Transverse colon (tissue), 4 donors: ENCODE data around the gene ATP13A4. TPM values are rescaled to one million over a fixed set of nuclear protein-coding genes. Genes with fewer than 3 reads are reported as not detected.
A peak's percentile ranks its signal among the peaks of the same experiment; 100 is the strongest.

Experiments
- DNase-seq: peaks from one replicate; pipeline ENCODE4 v3.0.0-alpha.2; 2019
- H3K27ac ChIP-seq, 4 donors: fragments of 200-600 bp; sonication (generic); 2 replicates each; pipeline ENCODE4 v1.5.1; 2016 to 2018; ENCODE audit warnings: inconsistent platforms in 4 of 4
- H3K27me3 ChIP-seq: fragments of 200-600 bp; sonication (generic); 2 replicates; pipeline ENCODE4 v1.5.1; 2017; ENCODE audit warnings: inconsistent platforms
- H3K36me3 ChIP-seq, 4 donors: fragments of 200-600 bp; sonication (generic); 2 replicates each; pipeline ENCODE4 v1.5.1; 2017 to 2019; ENCODE audit warnings: inconsistent platforms in 4 of 4
- H3K4me1 ChIP-seq, 4 donors: fragments of 200-600 bp; sonication (generic); 2 replicates each; pipeline ENCODE4 v1.5.1; 2017 to 2020; ENCODE audit warnings: inconsistent platforms in 4 of 4
- H3K4me3 ChIP-seq, 4 donors: fragments of 200-600 bp; sonication (generic); 1 replicate in 1 of 4; 2 replicates in 3 of 4; pipeline versions ENCODE4 v1.5.1 to v1.6.1; 2017 to 2019; ENCODE audit warnings: inconsistent platforms in 4 of 4
- H3K9me3 ChIP-seq, 2 donors: fragments of 200-600 bp; sonication (generic); 2 replicates each; pipeline ENCODE4 v1.5.1; 2017 to 2019; ENCODE audit warnings: inconsistent platforms in 2 of 2
- CTCF ChIP-seq, 5 experiments: fragments of 200-600 bp in 3 of 5; fragments of 450-650 bp in 2 of 5; sonication (generic) in 3 of 5; IDR thresholded peaks; 1 replicate in 2 of 5; 2 replicates in 3 of 5; pipeline ENCODE4 v1.5.1; 2016 to 2017; ENCODE audit warnings: antibody characterized with exemption in 5 of 5, inconsistent platforms in 3 of 5, mild to moderate bottlenecking in 2 of 5, moderate library complexity in 1 of 5
- EP300 ChIP-seq: sonication (generic); formaldehyde crosslinking; IDR thresholded peaks from one replicate; pipeline ENCODE4 v1.6.1; 2017; ENCODE audit warnings: antibody characterized with exemption, low read depth
- POLR2A ChIP-seq: fragments of 450-650 bp; IDR thresholded peaks from one replicate; pipeline ENCODE4 v1.6.1; 2016; ENCODE audit warnings: antibody characterized with exemption, mild to moderate bottlenecking, moderate library complexity
- POLR2AphosphoS5 ChIP-seq, 3 donors: sonication (generic); formaldehyde crosslinking; IDR thresholded peaks; one replicate each; pipeline ENCODE4 v1.6.1; 2016; ENCODE audit warnings: antibody characterized with exemption in 3 of 3
- WGBS, 2 donors: methylation state at CpG; one replicate each; pipeline ENCODE4 v1.1.5; 2018; ENCODE audit warnings: low coverage in 1 of 2; 5-methylcytosine and 5-hydroxymethylcytosine counted together
- in situ Hi-C, 4 donors: fragments of 200-750 bp; cut with MboI; loops; one replicate each; pipeline versions ENCODE4 v1.15.0 to v1.15.1; 2017; ENCODE audit warnings: low sequenced_read_pairs in 3 of 4, low pct_ligation_motif_present in 1 of 4, low pct_unique_long_range_greater_than_20kb in 1 of 4
- intact Hi-C: fragments of 100-400 bp; cut with DNase I; formaldehyde crosslinking; loops from one replicate; pipeline ENCODE4 v1.15.1; 2023; ENCODE audit warnings: low total_unique reads
- total RNA-seq, 4 donors: library from RNA; depleted of rRNA; stranded (reverse); fragments of >200 nt; gene quantifications; one replicate each; pipeline ENCODE4 v1.1.0, GENCODE V29; 2016

The ATP13A4 gene
- total RNA-seq, 4 donors from 2014 or later = 5.6 to 13.4 (median 6.9) TPM

DNA sequence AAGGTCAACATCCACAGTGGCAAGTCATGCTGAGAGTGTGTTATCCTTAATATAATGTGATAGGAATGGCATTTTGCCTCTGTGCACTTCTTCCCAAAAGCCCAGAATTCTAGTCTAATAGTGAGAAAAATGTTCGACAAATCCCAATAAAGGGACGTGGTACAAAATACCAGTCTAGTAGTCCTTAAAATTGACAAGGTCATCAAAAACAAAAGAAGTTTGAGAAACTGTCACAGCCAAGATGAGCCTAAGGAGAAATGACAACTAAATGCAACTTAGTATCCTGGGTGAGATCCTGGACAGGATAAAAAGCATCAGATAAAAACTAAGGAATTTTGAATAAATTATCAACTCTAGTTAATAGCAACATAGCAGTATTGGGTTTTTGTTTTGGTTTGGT is 14.4 kb upstream of the ATP13A4 start:
- H3K9me3 ChIP-seq = no peaks in the 10 kb centered on the region
- H3K36me3 ChIP-seq = no peaks in the 10 kb centered on the region
- no peak for DNase-seq
- 83 to 85% methylated on average over 2 of the region's 2 CpGs for WGBS, 2 donors
- TF ChIP-seq CTCF (IDR thresholded peaks at IDR 0.05) (no peak), EP300 (no peak), POLR2AphosphoS5 (IDR thresholded peaks at IDR 0.05) (no peak), POLR2A (no peak)
- H3K27ac ChIP-seq = no peak overlapping the region
- H3K4me3 ChIP-seq = no peak overlapping the region
- H3K4me1 ChIP-seq = no peaks in the 10 kb centered on the region
- intact Hi-C loops = no loop called here
- in situ Hi-C loops = loop anchor here in 3 of 4 donors (5.0 to 25.0 kb wide), 8 partner anchors 107 to 1107 kb away; no protein-coding TSS in a partner anchor
- H3K27me3 ChIP-seq = no peaks in the 10 kb centered on the region

DNA sequence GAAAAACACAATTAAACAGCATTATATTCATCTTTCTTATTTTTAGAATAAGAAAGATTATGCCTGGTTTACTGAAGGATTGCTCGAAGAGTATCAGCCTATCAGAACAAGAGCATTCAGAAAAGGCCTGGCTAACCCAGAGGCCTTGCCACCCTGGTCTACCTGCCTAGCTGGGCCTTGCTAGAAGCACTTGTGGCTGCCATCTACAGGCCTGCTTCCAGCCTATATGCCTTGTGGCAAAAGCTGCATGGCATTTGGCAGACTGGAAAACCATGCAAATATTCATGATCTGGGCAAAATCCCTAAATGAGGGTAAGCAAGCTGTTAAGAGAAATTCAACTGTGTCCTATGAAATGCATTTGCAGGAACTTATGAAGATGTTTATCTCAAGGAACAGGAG is 9.3 kb upstream of the ATP13A4 start:
- Histone ChIP-seq H3K27me3 (no peaks in the 10 kb centered on the region), H3K9me3 (no peaks in the 10 kb centered on the region), H3K4me3 (no peak overlapping the region), H3K4me1 (no peaks in the 10 kb centered on the region), H3K27ac (no peak overlapping the region), H3K36me3 (no peaks in the 10 kb centered on the region)
- 54% methylated on average over 1 of the region's 1 CpG; no CpG with 5 or more reads in 1 of the 2 donors for WGBS, 2 donors
- in situ Hi-C loops = loop anchor here (5.0 to 25.0 kb wide), 8 partner anchors 102 to 1102 kb away; no protein-coding TSS in a partner anchor
- intact Hi-C loops = no loop called here
- DNase-seq = peak; percentile 50
- no peak for TF ChIP-seq POLR2AphosphoS5 (IDR thresholded peaks at IDR 0.05)
- TF ChIP-seq CTCF (IDR thresholded peaks at IDR 0.05) = peak in 4 of 5 experiments; percentile 7 to 44 (median 24)

- no peak overlapping the region for H3K27ac ChIP-seq
Measured at GRCh38 chr3:193563426-193563825, 8.7 kb upstream of the ATP13A4 start.

GRCh38 chr3:193560870-193561269 is 6.2 kb upstream of the ATP13A4 start:
- H3K9me3 ChIP-seq = no peaks in the 10 kb centered on the region
- in situ Hi-C loops = loop anchor here (5.0 to 25.0 kb wide), 8 partner anchors 99 to 1099 kb away; no protein-coding TSS in a partner anchor
- H3K4me3 ChIP-seq = no peak overlapping the region
- no peak for DNase-seq
- peaks cover 0 to 14% (median 10%) of the 10 kb centered on the region in 4 donors for H3K4me1 ChIP-seq
- H3K27me3 ChIP-seq = no peaks in the 10 kb centered on the region
- 58 to 80% methylated on average over 2 to 4 of the region's 4 CpGs for WGBS, 2 donors
- TF ChIP-seq POLR2A = no peak
- no peak for TF ChIP-seq POLR2AphosphoS5 (IDR thresholded peaks at IDR 0.05)
- no peak for TF ChIP-seq EP300
- TF ChIP-seq CTCF (IDR thresholded peaks at IDR 0.05) = no peak
- no peaks in the 10 kb centered on the region for H3K36me3 ChIP-seq
- intact Hi-C loops = no loop called here
- no peak overlapping the region for H3K27ac ChIP-seq

More at GRCh38 chr3:193563426-193563825, 8.7 kb upstream of the ATP13A4 start:
- intact Hi-C loops (no loop called here), in situ Hi-C loops (loop anchor here (5.0 to 25.0 kb wide), 8 partner anchors 101 to 1101 kb away; no protein-coding TSS in a partner anchor)
- WGBS, 2 donors = 81 to 92% methylated on average over 3 of the region's 3 CpGs
- H3K4me3 ChIP-seq = no peak overlapping the region
- no peak for TF ChIP-seq EP300
- no peak for TF ChIP-seq POLR2AphosphoS5 (IDR thresholded peaks at IDR 0.05)
- no peak for TF ChIP-seq CTCF (IDR thresholded peaks at IDR 0.05)
- TF ChIP-seq POLR2A = no peak
- no peak for DNase-seq
- H3K4me1 ChIP-seq = no peaks in the 10 kb centered on the region
- no peaks in the 10 kb centered on the region for H3K27me3 ChIP-seq
- no peaks in the 10 kb centered on the region for H3K9me3 ChIP-seq
- no peaks in the 10 kb centered on the region for H3K36me3 ChIP-seq
